Activated naive CD4-positive, alpha-beta T cell treated with Interleukin-2 at 50 U/mL for 16 hours (primary cell): ENCODE measurements around the gene TMEM178B.
"Not testable (repeated sequence)": the region's sequence is repeated elsewhere in the genome, so short reads cannot be mapped to it uniquely, and the experiment has no call there.

Experiments
- DNase-seq: peaks from one replicate; pipeline ENCODE4 v3.0.0-alpha.2; 2020

TMEM178B gene

DNA sequence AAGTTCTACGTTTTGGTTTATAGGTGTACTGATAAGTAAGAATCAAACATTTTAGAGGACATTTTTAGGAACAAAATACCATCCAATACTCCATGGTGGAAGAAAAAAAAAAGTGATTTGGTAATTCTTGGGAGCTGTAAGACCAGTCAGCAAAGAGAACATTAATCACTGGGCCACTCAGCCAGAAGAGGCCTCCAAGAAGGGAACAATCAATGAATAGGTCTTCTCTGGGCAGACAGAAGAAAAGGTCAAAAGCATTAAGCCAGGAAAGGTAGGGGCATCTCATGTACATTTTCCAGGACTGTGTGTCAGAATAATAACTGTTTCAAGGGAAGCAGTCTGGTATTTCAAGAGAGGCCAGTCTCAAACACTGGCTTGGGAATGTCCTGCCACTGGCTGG, 286.9 kb downstream of the TMEM178B start:
- DNase-seq: no peak

- no peak for DNase-seq
These were observed 287.6 kb downstream of the TMEM178B start for GRCh38 chr7:141361479-141361878.

DNA sequence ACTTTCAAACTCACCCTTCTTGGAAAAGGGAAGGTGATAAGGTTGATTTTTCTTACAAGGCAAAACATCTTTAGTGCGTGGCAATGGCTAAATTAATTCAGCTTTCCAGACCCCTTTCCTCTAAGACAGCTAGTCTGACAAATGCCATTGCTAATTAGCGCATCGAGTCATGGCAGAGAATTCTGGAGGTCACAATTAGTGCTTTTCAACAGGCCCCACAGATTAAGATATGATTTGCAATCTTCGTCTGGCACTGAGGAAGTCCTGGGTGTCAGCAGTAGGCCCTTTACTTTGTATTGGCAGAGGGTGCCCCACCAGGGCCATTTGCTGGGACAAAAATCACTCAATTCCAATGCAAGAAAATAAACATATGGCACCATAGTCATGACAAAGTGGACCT, 288.1 kb downstream of the TMEM178B start:
- no peak for DNase-seq

- no peak for DNase-seq
These were observed 288.9 kb downstream of the TMEM178B start for GRCh38 chr7:141362580-141363435.

DNA sequence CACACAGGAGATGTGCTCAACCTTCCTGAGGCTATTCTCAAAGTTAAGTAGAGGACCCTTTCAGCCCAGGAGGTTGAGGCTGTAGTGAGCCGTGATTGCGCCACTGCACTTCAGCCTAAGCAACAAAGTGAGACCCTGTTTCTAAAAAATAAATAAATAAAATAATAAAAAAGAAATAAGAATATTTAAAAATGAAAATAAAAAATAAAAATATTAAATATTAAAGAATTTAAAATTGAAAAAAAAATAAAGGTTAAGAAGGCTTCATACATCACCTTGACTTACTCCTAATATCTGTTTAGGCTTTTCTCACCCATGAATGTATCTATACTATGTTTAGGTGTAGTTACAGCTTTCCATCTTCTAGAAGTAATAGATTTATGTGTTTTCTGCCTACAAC, 289.9 kb downstream of the TMEM178B start:
- no peak for DNase-seq

DNA sequence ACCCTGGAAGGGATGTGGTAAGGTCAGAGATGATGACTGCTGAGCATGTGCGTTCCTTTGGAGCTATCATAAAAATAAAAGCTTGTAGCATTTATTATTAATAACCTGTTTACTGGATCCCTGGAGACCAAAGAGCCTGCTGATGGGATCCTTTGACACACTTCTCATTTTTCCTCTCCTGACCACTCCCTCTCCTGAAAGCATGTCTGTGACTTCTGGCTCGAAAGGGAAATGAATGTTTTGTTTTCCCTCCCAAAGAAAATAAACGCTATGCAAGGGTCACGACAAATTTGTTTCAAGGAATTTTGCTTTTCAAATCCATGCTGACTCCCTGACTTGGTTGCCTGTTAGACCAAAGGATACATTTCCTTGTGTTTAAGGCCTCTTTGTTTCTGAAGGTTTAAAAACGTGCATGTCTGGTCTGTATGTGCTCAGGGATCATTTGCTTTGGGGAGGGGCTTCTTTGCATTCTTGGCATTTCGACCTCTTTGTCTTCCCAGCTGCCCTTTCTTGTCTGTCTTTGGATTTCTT, 292.3 kb downstream of the TMEM178B start:
- no peak for DNase-seq

DNA sequence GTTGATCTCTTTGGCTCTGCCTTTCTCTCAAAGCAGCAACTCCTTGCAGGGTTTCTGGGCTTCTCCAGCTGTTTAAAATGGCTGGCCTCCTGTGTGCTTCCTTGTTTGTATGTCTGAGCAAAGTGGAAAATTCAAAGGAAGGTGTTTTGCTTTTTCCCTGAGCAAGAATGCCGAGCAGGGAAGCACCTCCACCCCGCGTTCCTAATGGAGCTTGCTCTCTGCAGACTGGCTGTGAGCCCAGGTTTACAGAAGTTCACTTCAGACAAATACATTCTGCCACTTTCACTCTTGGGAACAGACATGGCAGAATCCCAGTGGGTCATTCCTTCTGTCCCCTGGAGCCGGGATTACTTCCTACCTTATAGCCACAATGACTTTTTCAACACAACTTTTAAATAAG, 295.6 kb downstream of the TMEM178B start:
- no peak for DNase-seq

GRCh38 chr7:141370178-141370577, 296.3 kb downstream of the TMEM178B start:
- no peak for DNase-seq

GRCh38 chr7:141370650-141371049, 296.8 kb downstream of the TMEM178B start:
- no peak for DNase-seq

GRCh38 chr7:141374425-141374824, 300.6 kb downstream of the TMEM178B start:
- no peak for DNase-seq

GRCh38 chr7:141375442-141375841, 301.6 kb downstream of the TMEM178B start:
- no peak for DNase-seq

GRCh38 chr7:141377906-141378305, 304.0 kb downstream of the TMEM178B start:
- no peak for DNase-seq

DNA sequence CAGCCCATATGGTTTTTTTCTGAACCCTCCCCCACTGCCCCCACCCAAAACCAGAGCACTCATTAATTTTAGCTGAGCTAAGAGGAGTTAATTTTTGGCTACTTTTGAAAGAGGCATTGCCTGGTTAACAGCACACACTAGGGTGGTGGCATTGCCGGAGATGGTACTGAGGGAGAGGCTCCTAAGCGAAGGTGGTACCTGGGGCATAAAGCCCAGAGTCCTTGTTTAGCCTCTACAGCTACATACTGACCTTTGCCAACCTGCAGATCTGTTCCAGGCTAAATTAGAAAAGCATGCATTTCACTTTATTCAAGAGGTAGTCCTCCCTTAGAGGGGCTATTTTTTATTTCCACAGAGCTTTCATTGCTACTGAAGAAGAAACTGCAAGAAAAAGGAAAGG, 304.5 kb downstream of the TMEM178B start:
- no peak for DNase-seq

- no peak for DNase-seq
These were observed 308.0 kb downstream of the TMEM178B start for GRCh38 chr7:141381794-141382427.

DNA sequence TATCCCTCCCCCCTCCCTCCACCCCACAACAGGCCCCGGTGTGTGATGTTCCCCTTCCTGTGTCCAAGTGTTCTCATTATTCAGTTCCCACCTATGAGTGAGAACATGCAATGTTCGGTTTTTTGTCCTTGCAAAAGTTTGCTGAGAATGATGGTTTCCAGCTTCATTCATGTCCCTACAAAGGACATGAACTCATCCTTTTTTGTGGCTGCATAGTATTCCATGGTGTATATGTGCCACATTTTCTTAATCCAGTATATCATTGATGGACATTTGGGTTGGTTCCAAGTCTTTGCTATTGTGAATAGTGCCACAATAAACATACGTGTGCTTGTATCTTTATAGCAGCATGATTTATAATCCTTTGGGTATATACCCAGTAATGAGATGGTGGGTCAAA, 309.5 kb downstream of the TMEM178B start:
- DNase-seq: not testable (repeated sequence)

DNA sequence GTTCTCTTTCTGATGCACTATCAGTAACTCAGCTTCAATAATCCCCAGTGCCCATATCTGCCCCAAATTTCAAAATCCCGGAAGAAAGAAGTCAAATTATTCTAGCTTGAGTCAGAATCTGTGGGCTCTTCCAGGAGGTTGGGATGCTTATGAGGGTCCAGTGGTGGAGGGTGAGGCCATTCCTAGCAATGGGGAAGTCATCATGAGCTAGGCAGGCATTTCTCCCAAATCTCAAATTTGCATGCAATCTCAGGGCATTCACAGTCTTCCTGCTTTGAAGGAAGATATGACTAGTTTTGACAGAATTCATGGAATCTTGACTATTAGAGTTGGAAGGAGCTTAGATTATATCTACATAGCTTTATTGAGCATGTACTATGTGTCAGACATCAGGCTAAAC, 313.0 kb downstream of the TMEM178B start:
- no peak for DNase-seq

DNA sequence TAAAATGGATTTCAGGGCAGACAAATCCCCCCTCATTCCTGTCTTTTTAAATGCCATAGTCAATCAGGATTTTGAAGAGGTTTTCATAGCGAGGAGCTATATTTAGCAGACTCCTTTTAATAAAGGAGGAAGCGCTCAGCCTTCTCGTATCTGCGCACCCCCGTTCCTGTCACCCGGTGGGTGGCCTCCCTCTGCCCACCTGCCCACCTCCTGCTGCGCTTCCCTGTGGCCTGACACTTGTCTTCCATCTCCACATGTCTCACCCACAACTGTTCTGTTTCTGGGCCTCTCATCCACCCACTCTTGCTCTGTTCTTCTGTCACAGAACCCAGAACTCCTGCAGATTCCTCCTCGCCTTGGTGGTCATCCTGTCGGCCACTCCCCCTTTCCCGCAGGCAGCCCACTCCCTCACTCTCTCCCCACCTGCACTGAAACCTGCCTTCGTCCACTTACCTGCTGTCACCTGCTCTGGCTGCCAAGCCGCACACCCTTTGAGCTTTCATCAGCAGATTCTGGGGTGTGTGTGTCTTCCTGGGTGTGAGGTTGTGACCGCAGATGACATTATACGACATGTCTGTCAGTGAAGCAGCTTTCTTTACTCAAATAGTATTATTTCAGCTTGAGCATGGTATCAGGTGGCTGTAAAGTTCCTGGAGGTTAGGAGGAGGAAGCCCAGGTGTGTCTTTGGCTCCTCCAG, 313.8 kb downstream of the TMEM178B start:
- no peak for DNase-seq

DNA sequence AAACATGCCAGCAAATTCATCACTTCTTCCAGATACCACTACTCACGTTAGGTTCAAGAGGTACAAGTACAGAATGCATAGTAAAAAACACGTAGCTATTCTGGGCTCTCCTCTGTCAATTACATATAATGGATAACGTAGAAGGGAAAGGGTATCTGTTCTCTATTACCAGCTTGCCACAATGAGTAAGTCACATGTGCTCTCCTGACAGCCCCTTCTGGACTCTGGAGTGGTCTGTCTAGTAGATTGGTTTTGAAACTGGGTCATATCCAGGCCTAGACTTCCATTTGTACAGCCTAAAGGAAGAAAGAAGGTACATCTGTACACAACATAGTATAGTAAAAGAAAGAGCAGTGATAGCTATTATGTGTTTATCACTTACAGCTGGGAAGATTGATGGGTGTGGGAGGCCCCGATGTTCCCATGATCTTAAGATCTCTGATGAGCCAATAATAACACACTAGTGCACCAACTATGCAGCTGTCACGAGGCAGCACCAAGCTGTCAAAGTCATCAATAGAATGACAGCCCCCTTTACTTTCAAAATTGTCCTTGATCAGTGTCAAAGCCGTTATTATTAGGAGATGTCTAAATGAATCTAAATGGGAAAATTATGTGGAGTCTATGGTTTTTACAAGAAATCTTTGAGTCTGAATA, 315.4 kb downstream of the TMEM178B start:
- no peak for DNase-seq

GRCh38 chr7:141390339-141390738, 316.5 kb downstream of the TMEM178B start:
- no peak for DNase-seq

- no peak for DNase-seq
These were observed 319.2 kb downstream of the TMEM178B start for GRCh38 chr7:141393056-141393455.

DNA sequence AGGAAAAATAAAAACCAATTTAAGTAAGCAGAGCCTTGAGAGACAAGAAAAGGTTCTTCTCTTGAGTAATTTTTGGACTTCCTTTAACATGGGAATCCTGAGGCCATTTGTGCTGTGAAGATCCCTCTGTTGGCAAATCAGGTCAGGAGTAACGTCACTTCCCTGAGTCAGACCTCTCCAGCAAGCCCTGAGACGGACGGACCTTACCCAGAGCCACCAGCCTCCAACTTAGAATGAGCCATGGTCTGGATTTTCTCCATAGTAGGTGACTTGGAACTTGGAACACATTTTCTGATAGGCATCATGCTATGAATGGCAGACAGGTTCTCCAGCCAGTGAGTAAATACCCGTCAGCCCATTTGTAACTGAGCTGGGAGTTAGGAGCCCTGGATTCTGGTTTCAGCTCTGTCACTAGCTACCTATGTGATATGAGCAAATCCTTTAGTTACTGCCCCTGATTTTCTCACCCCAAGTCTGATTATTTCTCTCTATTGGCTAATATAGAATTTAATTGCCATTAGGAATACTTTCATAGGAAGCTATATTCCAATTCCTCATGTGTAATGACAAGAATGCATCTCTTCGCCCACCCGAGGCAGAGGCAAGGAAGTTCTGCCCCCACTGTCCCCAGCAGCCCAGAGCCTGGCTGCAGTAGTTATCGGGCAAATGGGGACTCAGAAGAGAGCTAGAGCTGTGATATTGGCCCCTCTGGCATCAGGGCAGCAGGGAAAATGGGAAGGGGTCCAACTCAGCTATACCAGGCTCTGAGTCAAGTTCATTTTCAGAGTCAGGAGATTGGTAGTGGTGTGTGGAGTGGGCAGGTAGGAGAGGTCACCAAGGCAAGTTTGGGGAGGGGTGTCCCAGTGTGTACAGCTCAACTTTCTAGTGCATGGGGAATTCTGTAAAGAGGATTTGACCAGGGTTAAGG, 323.6 kb downstream of the TMEM178B start:
- DNase-seq: no peak

DNA sequence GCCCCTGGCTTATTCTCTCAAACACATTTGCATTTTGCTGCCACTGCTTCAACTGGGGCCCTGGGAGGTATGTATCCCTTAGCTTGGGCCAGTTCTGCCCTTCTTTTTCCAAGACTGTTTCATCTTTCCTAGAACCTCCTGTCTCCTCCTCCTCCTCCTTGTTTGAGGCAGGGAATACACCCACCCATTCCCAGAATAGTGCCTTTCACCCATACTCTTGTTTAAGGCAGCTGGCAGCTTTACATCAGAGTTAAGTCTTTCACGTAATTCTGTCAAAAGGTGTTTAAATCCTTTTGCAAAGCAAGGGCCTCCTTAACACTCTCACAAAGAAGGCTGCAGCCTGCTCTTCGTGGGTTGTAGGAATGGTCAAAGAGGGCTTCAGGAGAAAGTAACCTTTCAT, 326.5 kb downstream of the TMEM178B start:
- DNase-seq: no peak
